H4 (cell line): Measurements from ENCODE around the gene PYGO2. TPM values are rescaled to one million over a fixed set of nuclear protein-coding genes. Genes with fewer than 3 reads are reported as not detected.
"Not testable (repeated sequence)": the region's sequence is repeated elsewhere in the genome, so short reads cannot be mapped to it uniquely, and the experiment has no call there.

Experiments used
- DNase-seq: peaks from one replicate; pipeline ENCODE4 v3.0.0-alpha.2; 2015; ENCODE audit warnings: low spot score
- total RNA-seq: library from RNA; depleted of rRNA; stranded (reverse); fragments of >200 nt; shearing (Covaris generic); gene quantifications from 2 replicates; pipeline ENCODE4 v1.2.3, GENCODE V29; 2014

The PYGO2 gene
- total RNA-seq, 1 experiment from 2014 or later = 18.0 TPM

DNA sequence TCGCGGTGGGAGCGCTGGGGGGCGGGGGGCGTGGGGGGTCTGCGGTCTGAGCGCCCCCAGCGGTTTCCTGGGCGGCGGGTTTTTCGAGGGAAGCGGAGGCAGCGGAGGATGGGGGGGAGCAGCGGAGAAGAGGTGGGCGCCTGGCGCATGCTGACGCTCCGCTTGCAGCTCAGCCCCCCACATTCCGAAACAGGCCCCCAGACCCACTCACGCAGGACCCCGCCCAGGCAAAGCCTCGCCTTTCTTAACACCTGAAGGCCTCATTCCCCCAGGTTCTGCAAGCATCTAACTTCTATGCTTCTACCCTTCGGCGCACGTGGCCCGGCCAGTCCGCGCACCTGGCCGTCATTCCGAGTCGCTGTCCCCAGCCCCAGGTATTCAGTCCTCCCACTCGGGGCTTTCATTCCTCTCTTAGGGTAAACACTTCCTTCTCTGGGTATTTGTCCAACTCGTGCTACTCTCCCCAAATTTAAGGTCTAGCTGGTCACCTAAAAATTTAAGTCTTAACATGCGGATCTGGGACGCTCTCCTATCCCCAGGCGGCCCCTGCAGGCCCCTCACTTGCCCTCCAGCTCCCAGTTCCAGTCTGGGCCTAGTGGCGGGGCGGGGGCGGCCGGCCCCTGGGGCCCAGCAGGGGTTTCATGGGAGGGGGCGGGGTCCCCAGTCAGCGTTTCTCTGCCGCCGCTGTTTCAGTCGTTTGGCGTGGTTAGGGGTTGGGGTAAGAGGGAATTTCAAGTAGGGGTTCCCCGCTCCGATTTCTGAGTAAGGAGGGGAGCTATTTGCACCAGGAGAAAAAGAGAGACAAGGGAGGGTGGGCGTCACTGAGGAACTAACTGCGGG, 38.2 kb upstream of the PYGO2 start:
- no peak for DNase-seq

DNA sequence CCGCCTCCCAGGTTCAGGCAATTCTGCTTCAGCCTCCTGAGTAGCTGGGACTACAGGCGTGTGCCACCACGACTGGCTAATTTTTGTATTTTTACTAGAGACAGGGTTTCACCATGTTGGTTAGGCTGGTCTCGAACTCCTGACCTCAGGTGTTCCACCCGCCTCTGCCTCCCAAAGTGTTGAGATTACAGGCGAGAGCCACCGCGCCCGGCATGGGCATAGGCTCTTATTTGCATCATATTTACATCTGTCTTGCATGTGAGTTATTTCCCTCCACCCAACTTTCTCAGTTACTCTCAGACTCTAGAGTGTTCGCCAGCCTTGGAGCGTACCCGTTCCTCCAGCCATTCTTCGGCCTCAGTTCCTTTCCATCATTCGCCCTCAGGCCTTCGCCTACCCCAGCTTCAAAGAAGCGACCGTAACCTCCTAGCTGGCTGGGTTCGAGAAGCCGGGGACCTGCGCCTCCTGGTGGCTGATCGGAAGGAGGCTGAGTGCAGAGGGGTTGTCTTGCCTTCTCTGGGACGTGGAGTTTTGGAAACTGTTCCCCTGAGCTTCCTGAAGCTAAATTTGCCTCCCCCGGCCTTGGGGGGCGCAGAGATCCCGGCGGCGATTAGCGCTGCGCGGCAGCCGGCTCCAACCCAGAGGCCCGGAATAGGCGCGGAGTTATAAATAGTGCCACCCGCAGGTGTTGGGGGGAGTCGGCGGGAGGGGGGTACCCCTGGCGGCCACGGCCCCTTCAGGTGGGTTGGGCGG, 37.4 kb upstream of the PYGO2 start:
- DNase-seq = no peak

DNA sequence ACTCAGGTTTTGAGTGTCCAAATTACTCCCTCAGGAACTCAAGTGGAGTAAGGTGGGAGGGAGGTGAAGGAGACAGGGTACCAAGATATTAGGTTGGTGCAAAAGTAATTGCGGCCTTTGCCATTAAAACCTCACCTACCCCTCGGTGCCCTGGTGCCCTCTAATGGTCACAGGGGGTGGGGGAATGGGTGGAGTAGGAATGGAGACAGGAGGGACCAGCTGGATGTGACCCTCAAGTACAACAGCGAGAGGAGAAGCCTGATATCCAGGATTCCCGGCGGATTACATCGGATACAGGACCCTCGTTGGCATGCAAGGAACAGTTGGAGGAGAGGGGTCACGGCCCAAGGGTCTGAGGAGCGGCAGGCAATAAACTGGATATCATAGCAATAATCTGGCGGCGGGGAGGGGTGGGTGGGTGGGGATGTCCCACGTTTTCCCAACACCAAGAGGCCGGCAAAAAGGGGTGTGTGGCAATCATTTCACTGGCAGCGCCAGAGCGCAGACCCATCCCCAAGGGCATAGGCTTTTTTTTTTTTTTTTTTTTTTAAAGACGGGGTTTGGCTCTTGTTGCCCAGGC, 36.7 kb upstream of the PYGO2 start:
- DNase-seq = no peak

DNA sequence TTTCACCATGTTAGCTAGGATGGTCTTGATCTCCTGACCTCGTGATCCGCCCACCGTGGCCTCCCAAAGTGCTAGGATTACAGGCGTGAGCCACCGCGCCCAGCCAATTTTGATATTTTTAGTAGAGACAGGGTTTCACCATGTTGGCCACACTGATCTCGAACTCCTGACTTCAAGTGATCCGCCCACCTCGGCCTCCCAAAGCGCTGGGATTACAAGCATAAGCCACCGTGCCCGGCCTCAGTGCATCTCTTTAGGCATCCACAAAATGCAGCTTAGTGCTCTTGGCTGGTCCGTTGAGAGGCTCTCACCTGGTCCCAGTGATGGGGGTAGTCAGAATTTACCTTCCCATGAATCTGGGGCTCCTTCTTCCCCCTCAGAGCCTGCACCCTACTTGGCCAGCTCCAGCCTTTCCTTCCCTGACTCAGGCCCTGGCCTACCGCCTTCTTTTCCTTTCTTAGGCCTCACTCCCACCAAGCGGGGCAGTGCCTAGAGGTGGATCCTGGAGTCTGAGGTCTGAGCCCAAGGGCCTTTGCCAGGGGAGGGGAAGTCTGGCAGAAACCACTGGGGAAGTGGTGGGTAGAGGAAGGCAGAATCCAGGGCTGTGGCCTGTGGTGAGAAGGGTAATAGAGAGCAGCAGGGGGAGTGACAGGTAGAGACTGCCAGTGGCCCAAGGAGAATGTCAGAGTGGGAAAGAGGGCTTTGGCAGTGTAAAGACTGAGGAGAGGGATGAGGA, 35.6 kb upstream of the PYGO2 start:
- DNase-seq = no peak

DNA sequence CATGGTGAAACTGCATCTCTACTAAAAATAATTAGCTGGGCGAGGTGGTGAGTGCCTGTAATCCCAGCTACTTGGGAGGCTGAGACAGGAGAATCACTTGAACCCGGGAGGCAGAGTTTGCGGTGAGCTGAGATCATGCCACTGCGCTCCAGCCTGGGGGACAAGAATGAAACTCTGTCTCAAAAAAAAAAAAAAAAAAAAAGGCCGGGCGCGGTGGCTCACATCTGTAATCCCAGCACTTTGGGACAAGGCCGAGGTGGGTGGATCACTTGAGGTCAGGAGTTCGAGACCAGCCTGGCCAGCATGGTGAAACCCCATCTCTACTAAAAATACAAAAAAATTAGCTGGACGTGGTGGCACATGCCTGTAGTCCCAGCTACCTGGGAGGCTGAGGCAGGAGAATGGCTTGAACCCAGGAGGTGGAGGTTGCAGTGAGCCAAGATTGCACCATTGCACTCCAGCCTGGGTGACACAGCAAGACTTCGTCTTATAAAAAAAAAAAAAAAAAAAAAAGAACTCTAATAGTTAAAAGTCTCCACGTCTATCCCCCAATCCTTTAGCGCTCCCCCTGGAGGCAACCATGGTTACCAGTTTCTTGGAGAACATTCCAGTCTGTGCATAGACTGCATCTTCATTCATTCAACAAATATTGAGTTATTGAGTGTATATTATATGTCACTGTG, 33.9 kb upstream of the PYGO2 start:
- peak; percentile 81 for DNase-seq

DNA sequence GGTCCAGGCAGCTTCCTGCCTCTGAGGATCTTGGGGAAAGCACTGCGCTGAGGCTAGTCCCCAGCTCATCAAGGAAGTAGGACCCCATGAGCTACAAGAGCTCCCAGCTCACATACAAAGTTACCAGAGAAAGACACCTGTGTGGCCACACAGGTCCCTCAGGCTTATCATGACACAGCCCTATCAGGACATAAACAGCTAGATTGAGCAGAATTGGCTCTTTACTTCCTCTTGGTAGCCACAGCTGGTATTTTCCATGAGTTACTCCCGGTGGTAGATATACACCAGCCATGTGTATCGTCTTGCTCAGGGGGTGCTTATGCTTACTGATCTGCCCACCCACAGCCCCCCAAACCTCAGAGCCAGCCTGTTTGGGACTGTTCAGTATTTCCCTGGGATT, 33.0 kb upstream of the PYGO2 start:
- DNase-seq = no peak

DNA sequence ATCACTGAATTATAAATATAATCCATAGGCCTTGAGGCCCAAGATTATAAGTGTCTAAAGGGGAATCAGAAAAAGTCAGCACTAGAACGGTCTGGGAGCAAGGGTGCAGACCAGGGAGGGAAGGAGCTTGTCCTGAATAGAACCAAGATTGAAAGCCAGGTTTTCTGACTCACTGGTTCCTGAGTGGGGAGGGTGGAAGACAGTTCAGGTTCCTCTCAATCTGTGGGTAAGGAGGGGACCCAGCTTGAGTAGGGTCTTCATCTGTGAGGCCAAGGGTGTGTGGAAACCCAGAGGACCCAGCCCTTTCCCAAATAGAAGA, 32.6 kb upstream of the PYGO2 start:
- no peak for DNase-seq

DNA sequence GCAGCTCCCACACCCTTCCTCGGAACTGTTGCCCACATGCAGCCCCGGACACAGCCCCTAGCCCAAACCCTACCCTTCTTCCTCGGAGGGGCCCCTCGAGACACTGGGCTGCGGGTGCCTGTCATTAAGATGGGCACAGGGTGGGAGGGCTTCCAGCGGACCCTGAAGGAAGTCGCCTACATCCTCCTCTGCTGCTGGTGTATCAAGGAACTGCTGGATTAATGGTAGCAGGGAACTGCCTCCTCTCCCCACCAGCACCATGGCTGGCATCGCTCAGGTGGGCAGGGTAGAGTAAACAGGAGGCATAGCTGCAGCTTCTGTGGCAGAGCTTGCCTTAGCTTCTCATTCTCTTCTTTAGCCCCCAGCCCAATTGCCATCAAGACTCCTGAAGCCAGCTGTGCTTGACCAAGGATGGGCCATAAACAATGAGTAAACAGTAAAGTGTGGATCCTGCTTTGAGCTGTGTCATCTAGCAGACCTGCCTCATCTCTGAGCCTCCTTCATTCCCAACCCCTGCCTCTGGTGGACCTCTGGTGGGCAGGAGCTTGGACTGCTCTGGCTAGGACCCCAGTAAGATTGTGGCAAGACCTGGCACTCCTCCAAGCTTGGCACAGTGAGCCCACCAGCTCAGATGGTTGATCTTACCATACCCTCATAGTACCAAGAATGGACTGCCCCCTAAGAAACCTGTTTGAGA, 32.1 kb upstream of the PYGO2 start, which contains the start of gene LENEP:
TSS of gene LENEP (plus strand) at position 15 of the 697 bp plus-strand sequence. CDS start at position 37, 22 bp downstream.
- DNase-seq = no peak

DNA sequence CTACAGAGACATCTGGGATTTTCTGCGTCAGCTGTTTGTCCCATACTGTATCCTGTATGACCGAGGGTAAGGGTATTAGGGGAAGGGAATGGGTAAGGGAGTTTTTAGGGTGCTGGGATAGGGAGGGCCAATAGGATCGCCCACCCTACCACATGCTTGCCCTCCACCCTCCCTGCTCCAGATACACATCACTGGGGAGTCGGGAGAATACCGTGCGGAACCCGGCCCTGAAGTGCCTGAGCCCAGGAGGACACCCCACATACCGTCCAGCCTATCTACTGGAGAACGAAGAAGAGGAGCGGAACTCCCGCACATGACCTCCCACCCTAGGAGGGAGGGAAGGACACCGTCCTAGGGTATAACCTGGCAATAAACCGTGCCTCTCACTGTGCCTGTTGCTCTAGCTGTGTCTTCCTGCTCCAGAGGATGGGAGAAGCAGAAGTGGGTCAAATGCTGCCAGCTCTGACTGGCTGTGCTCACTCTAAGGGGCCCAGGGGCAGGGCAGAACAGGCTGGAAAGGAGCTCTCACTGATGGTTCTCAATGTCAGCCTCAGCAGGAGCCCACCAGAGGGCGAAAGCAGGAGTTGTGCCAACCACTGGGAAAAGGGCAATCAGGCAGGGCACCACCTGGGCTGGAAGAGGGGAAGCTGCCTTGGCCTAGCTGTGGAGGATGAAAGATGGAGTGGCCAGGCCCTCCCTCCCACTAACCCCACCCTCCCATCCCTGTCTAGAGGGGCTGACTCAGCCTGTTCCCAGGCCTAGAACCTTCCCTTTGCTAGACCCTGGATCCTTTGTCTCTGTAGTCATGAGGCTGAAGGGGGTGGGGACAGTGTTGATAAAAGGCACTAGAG, 31.4 kb upstream of the PYGO2 start:
- DNase-seq = peak; percentile 49

DNA sequence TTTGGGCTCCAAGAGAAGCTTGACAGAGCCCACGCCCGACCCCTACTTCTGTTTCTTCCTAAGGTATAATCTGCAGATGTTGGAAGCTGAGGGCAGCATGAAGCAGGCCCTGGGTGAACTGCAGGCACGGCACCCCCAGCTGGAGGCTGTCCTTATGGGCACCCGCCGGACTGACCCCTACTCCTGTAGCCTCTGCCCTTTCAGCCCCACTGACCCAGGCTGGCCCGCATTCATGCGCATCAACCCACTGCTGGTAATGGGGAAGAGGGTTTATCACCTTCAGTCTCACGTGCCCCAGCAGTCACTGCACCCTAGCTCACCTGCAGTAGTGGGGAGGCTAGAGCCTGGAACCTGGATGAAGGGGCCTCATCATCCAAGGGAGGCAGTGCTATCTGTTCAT, 28.7 kb upstream of the PYGO2 start:
- DNase-seq = no peak

DNA sequence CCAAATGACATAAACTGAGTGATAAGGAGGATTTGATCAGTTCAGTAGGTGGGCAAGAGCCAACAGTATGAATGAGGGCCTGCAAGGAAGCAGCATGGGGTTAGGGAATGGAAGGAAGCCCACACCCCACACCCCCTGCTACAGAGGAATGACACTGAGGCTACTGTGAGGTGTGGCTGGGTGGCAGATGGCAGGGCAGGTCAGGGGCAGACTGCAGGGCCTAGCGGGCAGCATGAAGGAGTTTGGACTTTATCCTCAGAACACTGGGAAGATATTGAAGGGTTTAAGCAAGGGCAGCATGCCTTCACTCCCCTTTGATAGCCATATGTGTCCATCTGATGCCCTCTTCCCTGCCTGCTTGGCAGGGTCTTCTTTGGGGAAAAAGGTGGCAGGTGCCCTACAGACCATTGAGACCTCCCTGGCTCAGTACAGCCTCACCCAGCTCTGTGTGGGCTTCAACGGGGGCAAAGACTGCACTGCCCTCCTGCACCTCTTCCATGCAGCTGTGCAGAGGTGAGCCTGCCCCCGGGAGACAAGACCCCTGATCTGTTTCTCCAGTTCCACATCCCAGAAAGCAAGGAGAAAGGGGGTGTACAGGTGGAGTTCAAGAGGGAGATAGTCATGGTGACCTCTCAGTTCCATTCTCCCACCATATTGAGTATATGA, 27.7 kb upstream of the PYGO2 start:
- DNase-seq = no peak

DNA sequence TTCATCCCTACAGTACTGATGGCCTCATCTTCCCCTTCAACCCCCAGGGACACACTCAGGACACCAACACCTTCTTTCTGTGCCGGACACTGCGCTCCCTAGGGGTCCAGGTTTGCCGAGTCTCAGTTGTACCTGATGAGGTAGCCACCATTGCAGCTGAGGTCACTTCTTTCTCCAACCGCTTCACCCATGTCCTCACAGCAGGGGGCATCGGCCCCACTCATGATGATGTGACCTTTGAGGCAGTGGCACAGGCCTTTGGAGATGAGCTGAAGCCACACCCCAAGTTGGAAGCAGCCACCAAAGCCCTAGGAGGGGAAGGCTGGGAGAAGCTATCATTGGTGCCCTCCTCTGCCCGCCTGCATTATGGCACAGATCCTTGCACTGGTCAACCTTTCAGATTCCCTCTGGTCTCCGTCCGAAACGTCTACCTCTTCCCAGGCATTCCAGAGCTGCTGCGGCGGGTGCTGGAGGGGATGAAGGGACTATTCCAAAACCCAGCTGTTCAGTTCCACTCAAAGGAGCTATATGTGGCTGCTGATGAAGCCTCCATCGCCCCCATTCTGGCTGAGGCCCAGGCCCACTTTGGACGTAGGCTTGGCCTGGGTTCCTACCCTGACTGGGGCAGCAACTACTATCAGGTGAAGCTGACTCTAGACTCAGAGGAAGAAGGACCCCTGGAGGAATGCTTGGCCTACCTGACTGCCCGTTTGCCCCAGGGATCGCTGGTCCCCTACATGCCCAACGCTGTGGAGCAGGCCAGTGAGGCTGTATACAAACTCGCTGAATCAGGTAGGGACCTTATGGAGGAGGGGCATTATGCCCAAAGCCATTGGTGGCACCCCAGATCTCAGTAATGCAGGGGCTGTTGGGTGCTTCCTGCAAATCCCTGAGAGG, 26.7 kb upstream of the PYGO2 start:
- no peak for DNase-seq

DNA sequence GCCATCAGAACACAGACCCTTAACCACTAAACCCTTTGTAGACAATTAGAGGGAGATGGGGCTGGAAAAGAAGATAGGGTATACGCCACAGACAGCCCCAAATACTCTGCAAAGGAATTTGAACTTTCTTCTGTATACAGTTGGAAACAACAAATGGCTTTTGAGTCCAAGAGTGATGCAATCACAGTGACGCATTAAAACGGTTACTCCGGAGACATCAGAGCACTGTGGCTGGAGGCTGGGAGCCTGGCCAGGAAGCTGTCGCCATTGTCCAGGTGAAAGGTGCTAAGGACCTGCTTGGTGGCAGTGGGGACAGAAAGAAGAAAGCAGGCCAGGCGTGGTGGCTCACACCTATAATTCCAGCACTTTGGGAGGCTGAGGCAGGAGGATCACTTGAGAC, 25.7 kb upstream of the PYGO2 start:
- DNase-seq = no peak

DNA sequence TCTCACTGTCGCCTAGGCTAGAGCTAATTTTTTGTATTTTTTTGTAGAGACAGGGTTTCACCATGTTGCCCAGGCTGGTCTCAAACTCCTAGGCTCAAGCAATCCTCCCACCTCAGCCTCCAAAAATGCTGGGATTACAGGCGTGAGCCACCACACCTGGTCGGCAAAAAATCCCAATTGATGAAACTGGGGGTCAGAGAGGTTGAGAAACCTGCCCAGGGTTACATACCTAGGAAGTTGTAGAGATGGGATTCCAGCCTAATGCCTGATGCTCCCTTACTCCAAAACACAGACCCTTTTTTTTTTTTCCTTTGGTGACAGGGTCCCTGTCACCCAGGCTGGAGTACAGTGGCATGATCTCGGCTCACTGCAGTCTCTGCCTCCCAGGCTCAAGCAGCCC, 25.2 kb upstream of the PYGO2 start:
- DNase-seq = not testable (repeated sequence)

DNA sequence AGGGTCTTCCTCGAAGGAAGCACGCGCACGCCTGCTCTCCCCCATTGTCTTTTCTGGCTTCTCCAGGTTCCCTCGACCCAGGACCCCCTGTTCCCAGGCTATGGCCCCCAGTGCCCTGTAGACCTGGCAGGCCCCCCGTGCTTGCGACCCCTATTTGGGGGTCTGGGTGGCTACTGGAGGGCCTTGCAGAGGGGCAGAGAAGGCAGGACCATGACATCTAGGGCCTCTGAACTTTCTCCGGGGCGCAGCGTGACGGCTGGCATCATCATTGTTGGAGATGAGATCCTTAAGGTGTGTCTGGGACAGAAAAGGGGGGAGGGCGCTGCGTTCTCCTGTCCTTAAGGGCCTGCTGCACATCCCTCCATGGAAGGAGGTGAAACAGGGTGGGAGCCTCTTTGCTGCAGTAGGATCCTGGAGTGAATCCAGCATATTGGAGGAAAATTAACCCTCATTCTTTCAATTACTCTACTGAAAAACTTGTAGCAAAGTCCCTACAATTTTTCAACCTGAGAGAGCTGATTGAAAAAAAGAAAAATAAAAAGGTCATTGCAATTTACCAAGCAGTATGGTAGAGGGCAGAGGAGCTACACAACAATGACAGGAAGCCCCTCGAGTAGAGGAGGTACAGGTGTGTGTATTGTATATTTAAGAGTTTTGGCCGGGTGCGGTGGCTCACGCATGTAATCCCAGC, 22.3 kb upstream of the PYGO2 start:
- no peak for DNase-seq

DNA sequence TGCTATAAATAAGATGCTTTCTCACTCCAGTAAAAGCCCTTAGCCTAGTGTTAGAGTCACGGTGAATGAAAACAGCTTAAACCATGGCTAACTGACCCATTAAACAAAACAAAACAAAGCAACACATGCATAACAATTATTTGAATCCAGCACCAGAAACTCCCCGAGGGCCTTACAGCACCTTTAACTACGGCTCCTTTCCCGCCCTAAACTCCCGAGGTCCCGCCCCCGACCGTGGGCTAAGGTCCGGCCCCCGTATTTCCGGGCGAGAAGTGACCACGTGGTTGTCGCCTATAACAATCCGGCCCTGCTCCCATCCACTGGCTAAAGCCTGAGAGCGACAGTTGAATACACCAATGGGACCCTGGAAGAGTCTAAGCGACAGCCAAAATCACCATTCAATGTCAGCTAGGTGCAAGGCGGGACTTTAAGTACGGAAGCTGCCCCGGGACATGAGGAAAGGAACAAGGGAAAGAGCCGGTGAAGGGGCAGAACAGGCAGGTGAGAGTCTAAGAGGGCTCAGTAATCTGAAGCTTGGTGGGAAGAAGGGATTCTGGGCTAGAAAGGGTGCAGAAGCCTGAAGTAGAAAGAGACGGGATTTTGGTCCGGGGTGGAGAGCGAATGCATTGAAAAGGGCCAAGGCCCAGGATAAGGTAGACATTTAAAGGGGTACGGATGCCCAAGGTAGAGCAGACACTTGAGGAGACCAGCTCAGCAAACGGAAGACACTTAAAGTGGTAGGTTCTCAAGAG, 21.5 kb upstream of the PYGO2 start, which contains the start of gene FLAD1:
TSS of gene FLAD1 (plus strand) at position 448 of the 752 bp plus-strand sequence. CDS start 351 bp downstream, outside the sequence.
- DNase-seq = peak; percentile 99

DNA sequence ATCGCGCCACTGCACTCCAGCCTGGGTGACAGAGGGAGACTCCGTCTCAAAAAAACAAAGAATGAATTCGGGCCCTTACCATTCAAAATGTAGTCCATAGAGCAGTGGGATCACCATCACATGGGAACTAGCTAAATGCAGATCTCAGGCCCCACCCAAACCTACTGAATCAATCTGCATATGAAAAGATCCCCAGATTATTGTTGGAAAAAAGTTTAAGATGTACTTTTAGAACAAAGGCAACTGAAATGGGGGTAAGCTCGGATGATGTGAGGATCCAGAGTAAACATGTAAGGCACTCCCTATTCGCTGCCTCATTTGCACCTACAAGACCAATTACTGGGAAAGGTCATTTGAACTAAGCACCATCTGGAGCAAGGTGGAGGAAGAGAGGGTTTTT, 20.8 kb upstream of the PYGO2 start:
- no peak for DNase-seq
